T1000 (cell line): Measurements from ENCODE around the gene FBXL19.
"Not testable (repeated sequence)": the region's sequence is repeated elsewhere in the genome, so short reads cannot be mapped to it uniquely, and the experiment has no call there.

Experiments
- DNase-seq: peaks from one replicate; lab custom pipeline; 2025; ENCODE audit warnings: mixed read lengths; lab: John Stamatoyannopoulos, UW

Gene FBXL19, protein sequence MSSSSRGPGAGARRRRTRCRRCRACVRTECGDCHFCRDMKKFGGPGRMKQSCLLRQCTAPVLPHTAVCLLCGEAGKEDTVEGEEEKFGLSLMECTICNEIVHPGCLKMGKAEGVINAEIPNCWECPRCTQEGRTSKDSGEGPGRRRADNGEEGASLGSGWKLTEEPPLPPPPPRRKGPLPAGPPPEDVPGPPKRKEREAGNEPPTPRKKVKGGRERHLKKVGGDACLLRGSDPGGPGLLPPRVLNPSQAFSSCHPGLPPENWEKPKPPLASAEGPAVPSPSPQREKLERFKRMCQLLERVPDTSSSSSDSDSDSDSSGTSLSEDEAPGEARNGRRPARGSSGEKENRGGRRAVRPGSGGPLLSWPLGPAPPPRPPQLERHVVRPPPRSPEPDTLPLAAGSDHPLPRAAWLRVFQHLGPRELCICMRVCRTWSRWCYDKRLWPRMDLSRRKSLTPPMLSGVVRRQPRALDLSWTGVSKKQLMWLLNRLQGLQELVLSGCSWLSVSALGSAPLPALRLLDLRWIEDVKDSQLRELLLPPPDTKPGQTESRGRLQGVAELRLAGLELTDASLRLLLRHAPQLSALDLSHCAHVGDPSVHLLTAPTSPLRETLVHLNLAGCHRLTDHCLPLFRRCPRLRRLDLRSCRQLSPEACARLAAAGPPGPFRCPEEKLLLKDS

DNA sequence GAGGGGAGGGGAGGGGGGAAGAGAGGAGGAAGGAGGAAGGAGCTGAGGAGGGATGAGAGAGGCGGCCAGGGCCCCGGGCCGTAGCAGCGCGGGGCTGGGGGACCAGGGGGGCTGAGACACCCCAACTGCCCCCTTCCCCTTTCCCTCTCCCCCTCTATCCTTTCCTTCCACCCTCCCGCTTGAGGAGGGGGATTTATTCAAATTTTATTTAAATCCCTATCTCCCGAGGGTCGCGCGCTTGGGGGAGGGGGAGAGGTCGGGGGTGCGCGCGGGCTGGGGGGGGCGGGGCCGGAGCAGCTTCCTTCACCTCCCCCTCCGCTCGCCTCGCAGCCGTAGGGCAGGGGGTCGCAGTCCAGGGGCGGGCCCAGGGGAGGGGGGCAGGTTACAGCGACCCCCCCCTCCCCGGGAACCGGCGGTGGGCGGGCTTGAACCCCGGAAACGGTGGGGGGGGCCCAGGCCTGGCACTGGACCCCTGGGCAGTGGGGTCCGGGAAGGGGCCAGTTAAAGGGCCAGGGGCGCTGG is at the start of gene FBXL19:
Gene FBXL19, plus strand, starts transcription at position 19 of the 522 bp plus-strand sequence. CDS start 2,183 bp downstream, outside the sequence.
- DNase-seq = no peak

DNA sequence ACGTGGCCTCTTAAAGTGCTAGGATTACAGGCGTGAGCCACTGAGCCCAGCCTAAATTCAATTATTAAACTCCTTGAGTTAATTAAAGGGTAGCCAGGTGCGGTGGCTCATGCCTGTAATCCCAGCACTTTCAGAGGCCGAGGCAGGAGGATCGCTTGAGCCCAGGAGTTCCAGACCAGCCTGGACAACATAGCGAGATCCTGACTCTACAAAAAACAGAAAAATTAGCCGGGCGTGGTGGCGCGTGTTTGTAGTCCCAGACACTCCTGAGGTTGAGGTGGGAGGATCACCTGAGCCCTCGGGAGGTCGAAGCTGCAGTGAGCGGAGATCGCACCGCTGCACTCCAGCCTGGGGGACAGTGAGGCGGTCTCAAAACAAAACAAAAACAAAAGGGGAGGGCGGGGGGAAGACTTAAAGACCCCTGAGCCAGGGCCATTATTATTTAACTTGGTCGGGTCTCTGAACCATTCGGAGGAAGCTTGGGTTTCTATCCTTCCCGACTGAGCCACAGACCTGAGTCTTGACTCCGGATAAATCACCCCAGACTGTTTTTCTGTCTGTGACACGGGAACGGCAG is 49.0 kb upstream of the FBXL19 start:
- no peak for DNase-seq

DNA sequence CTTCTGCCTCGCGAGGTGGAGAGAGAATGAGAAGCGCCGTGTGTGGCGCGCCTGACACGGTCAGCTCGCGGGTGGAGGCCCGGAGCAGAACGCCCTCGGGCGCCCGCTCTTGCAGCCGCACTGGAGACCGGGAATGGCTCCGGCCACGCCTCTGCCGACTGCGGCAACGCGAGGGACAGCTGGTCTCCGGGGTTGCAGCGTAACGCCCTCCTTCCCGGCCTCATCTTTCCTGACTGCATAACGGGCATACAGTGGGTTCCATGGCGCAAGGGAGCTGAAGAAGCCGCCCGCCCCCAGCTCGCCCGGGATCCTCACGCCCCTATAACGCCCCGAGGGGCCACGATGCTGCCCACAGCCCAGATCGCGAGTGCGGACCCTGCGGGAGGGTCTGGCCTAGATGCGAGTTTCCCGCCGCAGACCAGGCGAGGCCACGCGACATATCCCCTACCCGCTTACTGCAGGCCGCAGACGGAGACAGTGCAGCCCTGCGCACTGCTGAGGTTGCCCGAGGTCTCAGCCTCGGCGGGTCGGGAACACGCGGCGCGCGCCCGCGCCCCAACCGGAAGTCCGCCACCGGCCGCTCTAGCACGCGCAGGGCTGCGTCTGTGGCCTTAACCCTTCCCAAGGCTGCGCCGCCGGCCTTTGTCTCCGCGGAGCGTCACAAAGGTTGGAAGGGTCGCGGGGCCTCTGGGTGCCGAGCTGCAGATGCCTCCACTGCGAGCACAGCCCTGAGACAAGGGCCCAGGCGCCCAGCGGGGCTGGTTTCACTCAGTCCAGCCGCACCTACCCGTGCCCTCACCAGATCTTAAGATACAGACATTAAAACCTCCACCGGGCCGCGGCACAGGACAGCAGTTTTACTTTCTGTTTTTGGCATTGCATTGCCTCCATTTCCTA is 48.3 kb upstream of the FBXL19 start:
- peak; percentile 81 for DNase-seq

DNA sequence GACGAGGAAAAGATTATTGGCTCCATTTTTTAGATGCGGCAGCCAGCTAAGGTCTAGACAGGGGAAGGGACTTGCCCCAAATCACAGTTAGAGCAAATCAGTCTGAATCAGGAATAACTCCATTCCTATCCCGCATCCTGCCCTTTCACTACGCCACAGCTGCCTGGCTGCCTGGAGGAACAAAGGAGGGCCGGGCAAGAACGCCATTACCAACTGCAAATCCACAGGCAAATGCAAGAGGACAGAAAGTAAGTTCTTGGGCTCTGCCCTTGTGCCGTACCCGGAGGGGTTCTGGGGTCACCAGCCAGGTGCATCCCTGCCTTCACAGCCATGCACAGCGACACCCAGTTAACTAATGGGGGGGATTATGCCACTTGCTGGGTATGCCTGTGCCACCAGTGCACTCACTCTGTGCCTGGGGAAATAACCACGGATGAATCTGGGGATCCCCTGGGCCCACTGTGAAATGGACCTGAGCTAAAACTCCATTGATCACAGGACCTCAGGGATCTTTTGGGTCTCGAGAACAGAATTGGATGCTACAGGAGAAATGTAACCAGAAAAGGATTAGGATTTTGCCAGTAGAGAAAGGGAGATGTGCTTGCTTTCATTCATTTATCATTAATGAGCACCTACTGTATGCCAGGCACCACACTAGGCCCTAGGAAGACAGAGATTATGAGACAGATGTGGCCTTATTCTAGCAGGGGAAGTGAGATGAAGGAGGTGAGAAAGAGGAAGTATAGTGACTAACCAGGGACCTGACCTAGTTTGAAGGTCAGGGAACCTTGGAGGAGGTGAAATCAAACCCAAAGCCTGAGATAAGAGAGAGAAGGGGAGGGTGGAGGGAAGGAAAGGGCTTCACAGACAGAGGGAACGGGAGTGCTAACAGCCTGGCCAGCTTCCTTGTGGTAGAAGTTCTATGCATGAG is 47.2 kb upstream of the FBXL19 start:
- no peak for DNase-seq

DNA sequence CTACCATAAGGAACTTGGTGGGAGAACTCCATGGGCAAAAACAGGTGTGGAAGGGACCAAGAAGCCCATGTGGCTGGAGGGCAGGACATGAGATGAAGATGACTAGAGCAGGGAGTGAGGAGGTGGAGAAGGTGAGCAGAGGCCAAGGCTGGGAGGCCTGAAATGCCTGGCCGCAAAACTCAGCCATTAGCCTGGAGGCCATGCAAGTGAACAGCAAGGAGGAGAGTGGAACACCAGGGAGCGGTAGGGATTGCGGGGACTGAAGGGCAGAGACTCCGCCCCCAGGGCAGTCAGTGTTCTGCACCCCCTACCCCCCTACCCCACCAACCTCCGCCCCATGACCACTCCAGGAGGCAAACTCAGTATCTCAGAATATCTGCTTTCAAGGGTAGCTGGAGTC is 46.5 kb upstream of the FBXL19 start:
- no peak for DNase-seq

DNA sequence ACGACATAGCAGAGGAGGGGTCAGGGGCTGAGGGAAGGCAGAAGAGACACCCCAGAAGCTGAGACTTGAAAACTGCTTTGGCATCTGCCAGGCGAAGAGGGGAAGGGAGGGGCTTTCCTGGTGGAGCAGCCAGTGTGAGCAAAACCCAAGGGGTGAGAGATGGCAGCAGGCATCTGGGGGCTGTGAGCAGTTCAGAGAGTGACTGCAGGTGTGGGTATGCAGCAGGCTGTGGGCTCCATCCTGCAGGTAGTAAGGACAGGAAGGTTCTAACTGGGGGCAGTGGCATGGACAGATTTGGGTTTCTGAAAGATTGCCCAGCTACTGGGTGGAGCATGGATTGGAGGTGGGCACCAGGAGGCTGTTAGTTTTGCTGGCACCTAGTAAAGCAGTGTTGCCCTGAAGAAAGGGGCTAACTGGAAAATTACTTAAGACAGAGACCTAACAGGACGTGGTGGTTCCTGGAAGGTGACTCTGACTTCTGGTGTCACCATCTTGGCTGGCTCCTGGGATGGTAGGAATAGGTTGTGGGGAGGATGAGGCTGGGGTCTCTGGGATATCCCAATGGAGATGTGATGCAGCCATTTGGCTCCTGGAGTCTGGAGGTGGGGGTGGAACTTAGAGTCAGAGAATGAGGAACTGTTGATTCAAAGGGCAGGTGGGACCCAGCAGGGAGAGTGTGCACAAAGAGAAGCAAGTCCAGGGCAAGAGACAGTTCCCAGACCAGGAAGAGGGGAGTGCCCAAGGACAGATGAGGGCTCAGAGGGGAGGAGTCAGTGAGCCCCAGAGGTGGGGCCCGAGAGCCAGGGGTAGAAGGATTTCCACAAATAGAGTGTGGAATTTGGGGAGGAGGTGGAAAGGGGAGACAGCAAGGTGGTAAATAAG is 40.7 kb upstream of the FBXL19 start:
- DNase-seq = no peak

DNA sequence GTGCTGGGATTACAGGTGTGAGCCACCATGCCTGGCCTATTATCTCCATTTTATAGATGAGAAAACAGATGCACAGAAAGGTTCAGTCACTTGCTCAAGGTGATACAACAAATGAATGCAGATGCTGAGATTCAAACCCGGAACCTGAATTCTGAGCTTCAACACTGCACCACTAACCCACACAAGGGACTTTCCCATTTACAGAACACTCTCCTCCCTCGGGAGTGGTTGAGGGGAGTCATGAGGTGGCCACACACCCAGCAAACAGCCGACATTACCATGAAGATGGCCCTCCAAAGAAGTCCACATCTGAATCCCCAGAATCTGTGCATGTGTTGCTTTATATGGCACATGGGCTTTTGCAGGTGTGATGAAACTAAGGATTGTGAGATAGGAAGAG is 38.6 kb upstream of the FBXL19 start:
- DNase-seq = no peak

DNA sequence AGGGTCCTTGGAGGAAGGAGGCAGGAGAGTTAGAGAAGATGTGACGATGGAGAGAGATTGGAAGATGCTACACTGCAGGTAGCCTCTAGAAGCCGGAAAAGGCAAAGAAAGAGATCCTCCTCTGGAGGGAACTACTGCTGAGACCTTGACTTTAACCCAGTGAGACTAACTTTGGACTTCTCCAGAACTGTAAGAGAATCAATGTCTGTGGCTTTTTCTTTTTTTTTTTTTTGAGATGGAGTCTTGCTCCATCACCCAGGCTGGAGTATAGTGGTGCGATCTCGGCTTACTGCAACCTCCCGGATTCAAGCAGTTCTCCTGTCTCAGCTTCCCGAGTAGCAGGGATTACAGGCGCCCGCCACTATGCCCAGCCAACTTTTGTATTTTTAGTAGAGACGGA is 38.2 kb upstream of the FBXL19 start:
- no peak for DNase-seq

DNA sequence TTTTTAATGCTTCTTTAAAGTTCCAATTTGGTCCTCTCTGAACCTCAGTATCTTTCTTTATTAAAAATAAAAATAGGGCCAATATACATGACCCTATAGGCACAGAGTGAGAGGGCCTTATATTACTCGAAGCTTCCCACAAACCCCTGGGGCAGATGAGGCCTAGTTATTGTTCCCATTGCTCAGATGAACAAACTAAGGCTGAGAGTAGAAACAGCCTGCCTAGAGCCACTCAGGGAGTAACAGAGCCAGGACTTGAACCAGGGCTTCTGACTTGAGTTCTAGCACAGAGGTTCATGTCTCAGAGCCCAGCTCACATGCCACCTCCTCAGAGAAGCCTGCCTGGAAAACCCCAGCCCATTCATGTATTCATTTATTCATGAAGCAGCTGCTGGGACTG is 37.2 kb upstream of the FBXL19 start:
- no peak for DNase-seq

DNA sequence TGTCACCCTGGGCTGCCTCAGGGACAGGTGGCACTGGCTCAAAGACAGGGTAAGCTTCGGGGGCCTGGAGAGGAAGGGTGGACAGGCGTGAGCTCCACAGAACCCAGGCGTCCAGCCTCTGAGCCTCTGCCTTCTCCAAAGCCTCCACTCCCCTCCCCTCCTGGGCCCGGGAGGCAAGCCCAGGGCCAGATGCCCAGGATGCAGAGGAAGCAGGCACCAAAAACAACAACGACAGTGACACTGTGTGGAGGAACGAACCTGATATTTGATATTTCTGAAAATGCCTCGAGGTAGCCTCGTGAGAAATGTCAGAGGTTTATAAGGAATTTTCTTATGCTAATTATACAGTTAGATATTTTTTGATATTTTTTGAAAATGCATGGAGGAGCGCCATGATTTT is 35.4 kb upstream of the FBXL19 start:
- no peak for DNase-seq

DNA sequence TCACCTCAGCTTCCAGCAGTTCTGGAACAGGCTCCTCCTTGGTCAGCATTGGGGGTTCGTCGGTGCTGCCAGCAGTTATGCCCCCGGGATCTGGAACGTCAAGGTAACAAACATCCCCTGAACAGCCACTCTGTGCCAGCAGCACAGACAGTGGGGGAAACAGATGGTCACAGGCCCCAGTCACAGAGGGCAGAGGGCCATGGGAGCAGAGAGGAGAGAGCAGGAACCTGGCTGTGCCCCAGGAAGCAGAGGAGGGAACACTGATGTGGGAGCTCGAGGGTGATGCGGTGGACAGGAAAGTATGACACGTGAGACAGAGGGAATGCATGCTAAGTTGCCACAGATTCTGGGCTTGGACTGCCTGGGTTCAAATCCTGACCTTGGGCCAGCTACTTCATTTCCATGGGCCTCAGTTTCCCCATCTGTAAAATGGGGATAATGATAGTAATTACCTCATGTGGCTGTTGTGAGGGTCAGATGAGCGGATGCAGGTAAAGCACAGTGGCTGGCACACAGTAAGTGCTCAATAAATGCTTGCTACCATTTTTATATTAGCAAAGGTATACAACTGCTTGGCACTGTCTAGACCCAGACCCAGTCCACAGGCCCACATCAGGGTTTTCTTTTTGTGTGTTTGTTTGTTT is 34.4 kb upstream of the FBXL19 start:
- DNase-seq = no peak

DNA sequence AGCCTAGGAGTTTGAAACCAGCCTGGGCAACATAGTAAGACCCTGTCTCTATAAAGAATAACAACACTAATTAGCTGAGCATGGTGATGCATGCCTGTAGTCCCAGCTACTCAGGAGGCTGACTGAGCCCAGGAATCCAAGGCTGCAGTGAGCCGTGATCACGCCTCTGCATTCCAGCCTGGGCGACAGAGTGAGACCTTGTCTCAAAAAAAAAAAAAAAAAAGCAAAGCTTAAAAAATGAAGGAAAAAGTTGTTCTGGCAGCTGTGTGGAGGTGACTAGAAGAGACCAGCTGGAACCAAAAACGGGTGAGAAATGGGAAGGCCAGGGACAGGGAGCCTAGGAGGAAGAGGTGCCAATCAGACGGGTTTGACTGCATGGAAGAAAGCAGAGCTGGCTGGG is 33.7 kb upstream of the FBXL19 start:
- DNase-seq = no peak

DNA sequence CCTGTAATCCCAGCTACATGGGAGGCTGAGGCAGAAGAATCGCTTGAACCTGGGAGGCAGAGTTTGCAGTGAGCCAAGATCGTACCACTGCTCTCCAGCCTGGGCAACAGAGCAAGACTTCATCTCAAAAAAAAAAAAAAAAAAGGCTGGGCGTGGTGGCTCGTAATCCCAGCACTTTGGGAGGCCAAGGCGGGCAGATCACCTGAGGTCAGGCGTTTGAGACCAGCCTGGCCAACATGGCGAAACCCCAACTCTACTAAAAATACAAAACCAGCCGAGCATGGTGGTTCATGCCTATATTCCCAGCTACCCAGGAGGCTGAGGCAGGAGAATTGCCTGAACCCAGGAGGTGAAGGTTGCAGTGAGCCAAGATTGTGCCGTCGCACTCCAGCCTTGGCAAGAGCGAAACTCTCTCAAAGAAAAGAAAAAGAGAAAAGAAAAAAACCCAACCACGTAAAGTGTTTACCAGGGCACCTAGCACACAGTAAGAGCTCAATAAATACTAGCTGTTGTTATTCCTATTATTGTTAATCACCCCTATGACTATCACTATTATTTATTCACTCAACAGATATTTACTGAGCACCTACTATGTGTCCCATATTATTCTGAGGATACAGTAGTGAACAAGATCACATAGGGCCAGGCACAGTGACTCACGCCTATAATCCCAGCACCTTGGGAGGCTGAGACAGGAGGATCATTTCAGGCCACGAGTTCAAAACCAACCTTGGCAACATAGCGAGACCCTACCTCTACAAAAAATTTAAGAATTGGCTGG is 32.1 kb upstream of the FBXL19 start:
- not testable (repeated sequence) for DNase-seq

DNA sequence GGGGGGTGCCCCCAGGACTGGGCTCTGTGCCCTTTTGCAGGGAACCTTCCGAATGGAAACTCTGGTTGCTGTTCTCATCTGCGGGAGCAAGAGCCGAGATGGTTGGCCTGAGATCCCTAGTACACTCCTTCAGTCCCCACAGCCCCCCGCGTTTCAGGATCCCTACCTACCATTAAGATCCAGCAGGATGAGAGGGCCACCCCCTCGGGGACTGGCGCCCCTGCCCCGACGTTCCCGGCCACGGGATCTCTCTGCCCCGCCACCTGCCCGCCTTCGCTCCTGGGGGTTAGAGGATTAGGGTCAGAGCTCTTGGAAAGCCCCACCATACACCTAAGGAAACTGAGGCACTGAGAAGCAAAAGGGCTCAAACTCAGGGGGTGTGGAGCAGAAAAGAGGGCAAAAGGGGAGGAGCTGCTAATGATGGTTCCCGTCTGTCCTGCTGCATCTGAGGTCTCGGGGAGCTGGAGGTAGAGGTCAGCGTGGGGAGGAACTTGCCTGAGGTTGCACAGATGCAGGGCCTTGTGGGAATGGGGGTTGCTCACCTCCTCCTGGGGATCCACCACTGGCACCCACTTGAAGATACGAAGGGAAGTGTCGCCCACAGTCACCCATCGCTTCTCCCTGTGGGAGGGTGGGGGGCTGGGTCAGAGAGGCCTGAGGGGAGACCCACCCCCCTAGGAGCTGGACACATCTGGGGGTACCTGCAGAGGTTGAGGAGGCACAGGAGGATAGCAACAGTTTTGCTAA is 30.5 kb upstream of the FBXL19 start:
- no peak for DNase-seq

DNA sequence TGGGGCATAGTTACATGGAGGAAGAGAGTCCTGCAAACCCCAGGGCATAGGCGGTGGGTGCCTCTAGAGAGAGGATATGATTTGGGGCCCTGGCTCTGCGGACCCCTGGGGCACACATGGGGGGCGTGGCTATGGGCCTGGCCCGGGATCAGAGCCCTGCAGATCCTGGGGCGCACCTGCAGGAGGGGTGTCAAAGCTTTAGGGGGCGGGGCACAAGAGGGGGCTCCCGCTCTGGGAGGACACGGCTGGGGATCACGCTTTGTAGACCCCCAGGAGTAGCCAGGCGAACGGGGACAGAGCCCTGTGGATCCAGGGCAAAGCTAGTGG is 30.0 kb upstream of the FBXL19 start:
- DNase-seq = no peak

DNA sequence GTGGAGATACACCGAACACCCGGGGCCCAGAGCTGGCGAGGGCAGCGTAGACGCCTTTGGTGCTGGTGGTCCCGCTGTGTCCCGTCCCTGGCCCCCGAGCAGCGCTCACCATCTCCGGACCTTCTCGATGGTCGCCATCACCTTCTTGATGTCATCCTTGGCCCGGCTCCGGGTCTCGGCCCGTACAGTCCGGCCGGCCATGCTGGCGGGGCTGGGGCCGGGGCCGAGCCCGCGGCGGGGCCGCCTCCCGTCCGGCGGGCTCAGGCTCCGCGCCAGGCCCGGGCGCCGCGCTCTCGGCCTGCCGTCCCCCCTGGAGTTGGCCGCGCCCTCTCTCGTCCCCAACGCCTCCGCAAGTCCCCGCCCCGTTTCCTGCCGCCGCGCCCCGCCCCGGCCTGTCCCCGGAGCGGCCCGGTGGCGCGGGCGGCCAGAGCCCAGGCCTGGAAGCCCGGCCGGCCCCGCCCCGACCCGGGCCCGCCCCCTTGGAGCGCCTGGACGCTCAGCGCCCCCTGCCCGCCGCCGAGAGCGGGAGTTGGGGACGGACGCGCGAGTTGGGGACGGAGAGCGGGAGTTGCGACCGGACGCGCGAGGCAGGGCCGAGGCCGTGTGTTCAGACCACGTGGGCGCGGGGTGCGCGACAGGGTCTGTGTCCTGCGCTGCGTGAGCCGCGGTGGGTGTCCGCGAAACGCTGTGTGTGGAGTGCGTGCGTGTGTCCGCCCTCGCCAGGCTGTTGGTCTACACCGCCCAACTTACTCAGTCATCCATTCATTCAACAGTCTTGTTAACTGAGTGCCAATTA is 29.4 kb upstream of the FBXL19 start, which contains the start of gene BCL7C:
Gene BCL7C, minus strand, starts transcription at position 334 of the 796 bp plus-strand sequence. Its CDS starts 133 bp downstream, at position 201.
- DNase-seq = peak; percentile 69
